GM12892 (cell line): Measurements from ENCODE around the gene THRB.

Experiments
- POLR2A ChIP-seq: IDR thresholded peaks from 2 replicates; pipeline ENCODE4 v1.6.1; 2011; ENCODE audit warnings: low read depth, low read length, control low read depth
- POLR2AphosphoS5 ChIP-seq: IDR thresholded peaks from 2 replicates; pipeline ENCODE4 v1.6.1; 2011; ENCODE audit warnings: low read depth, low read length, control low read depth
- TAF1 ChIP-seq: IDR thresholded peaks from 2 replicates; pipeline ENCODE4 v1.6.1; 2011; ENCODE audit warnings: low read depth, mild to moderate bottlenecking, control low read depth, low read length, borderline replicate concordance

GRCh38 chr3:24523215-24523614 is 28.6 kb upstream of the THRB start:
- TF ChIP-seq POLR2AphosphoS5 (no peak), TAF1 (no peak), POLR2A (no peak)
